NB4 (cell line): ENCODE data around the gene BBS2.
A peak's percentile ranks its signal among the peaks of the same experiment; 100 is the strongest.

Experiments
- DNase-seq: peaks from one replicate; pipeline ENCODE4 v3.0.0; 2010; ENCODE audit warnings: low read depth
- H3K4me3 ChIP-seq: one replicate; pipeline ENCODE4 v1.5.1; 2011; ENCODE audit warnings: mild to moderate bottlenecking, low read depth, low read length, moderate library complexity
- CTCF ChIP-seq: IDR thresholded peaks from one replicate; pipeline ENCODE4 v1.5.1; 2012; ENCODE audit warnings: low read depth, low read length
- MAX ChIP-seq: IDR thresholded peaks from 2 replicates; pipeline ENCODE4 v1.6.1; 2011; ENCODE audit warnings: low read depth, low read length
- MYC ChIP-seq: IDR thresholded peaks from 2 replicates; pipeline ENCODE4 v1.6.1; 2011; ENCODE audit warnings: low read depth, low read length
- POLR2A ChIP-seq: IDR thresholded peaks from 2 replicates; pipeline ENCODE4 v1.6.1; 2011; ENCODE audit warnings: mild to moderate bottlenecking; ENCODE audit not compliant: insufficient read length; ENCODE audit errors: extremely low read depth

BBS2 gene

GRCh38 chr16:56460101-56460500 lies 59.7 kb downstream of the BBS2 start:
- H3K4me3 ChIP-seq = no peak overlapping the region
- TF ChIP-seq MAX (no peak), POLR2A (no peak), CTCF (no peak), MYC (no peak)
- no peak for DNase-seq

- no peak for DNase-seq
- H3K4me3 ChIP-seq = no peak overlapping the region
- TF ChIP-seq POLR2A (no peak), MYC (no peak), CTCF (no peak), MAX (no peak)
Observed at GRCh38 chr16:56457927-56458470, 61.8 kb downstream of the BBS2 start.

- TF ChIP-seq MAX (no peak), CTCF (no peak), MYC (0 out of 2 replicates have a peak, but pooled peaks have one; percentile 19), POLR2A (no peak)
- DNase-seq = peak; percentile 75
- peak overlapping the region; percentile 99 for H3K4me3 ChIP-seq
Observed at GRCh38 chr16:56451753-56452689, 67.8 kb downstream of the BBS2 start.

- peak within 1 kb of the TSS; percentile 99 for H3K4me3 ChIP-seq
- no peak for TF ChIP-seq CTCF
- TF ChIP-seq MYC = peak; percentile 63
- peak; percentile 74 for TF ChIP-seq POLR2A
- no peak for TF ChIP-seq MAX
- peak; percentile 99 for DNase-seq
Observed at GRCh38 chr16:56450986-56451752, 68.7 kb downstream of the BBS2 start, which contains the start of the genes NUDT21 and OGFOD1. Gene NUDT21 (minus strand): TSS chr16:56451332. CDS start chr16:56451202, 130 bp downstream. Gene OGFOD1 (plus strand): TSS chr16:56451554. CDS start chr16:56451613, 59 bp downstream.

- DNase-seq = peak; percentile 36
- H3K4me3 ChIP-seq = peak overlapping the region; percentile 99
- TF ChIP-seq CTCF = no peak
- TF ChIP-seq POLR2A = no peak
- no peak for TF ChIP-seq MYC
- no peak for TF ChIP-seq MAX
Observed at GRCh38 chr16:56450275-56450985, 69.4 kb downstream of the BBS2 start.
